CD14-positive monocyte (primary cell): ENCODE results near the gene NHS. TPM values are rescaled to one million over a fixed set of nuclear protein-coding genes. Genes with fewer than 3 reads are reported as not detected.
A peak's percentile ranks its signal among the peaks of the same experiment; 100 is the strongest.

Experiments
- DNase-seq, 3 donors: peaks; one replicate each; pipeline ENCODE4 v3.0.0-alpha.2; 2011 to 2022
- H2AFZ ChIP-seq: 2 replicates; pipeline ENCODE4 v1.6.0; 2012; ENCODE audit warnings: mild to moderate bottlenecking, low read depth, low read length, inconsistent platforms; ENCODE audit not compliant: insufficient read depth, poor library complexity, severe bottlenecking
- H3K27ac ChIP-seq, 2 donors: 1 replicate in 1 of 2; 2 replicates in 1 of 2; pipeline ENCODE4 v1.5.1; 2012 to 2013; ENCODE audit warnings: low read length in 2 of 2, control low read depth in 1 of 2, inconsistent platforms in 1 of 2, low read depth in 1 of 2, mild to moderate bottlenecking in 1 of 2
- H3K27me3 ChIP-seq, 2 donors: one replicate each; pipeline versions ENCODE4 v1.6.0 to v1.6.1; 2011 to 2013; ENCODE audit warnings: low read length in 2 of 2; ENCODE audit not compliant: control insufficient read depth in 2 of 2, insufficient read depth in 2 of 2
- H3K36me3 ChIP-seq, 2 donors: replicated peaks in 1 of 2; 1 replicate in 1 of 2; 2 replicates in 1 of 2; pipeline versions ENCODE4 v1.5.1 to v1.6.1; 2012 to 2013; ENCODE audit warnings: low read length in 2 of 2, control low read depth in 1 of 2, inconsistent platforms in 1 of 2, mild to moderate bottlenecking in 1 of 2; ENCODE audit not compliant: insufficient read depth in 2 of 2, control insufficient read depth in 1 of 2
- H3K4me1 ChIP-seq, 2 donors: 1 replicate in 1 of 2; 2 replicates in 1 of 2; pipeline versions ENCODE4 v1.5.1 to v1.6.1; 2012 to 2013; ENCODE audit warnings: low read length in 2 of 2, control low read depth in 1 of 2, inconsistent platforms in 1 of 2, mild to moderate bottlenecking in 1 of 2, moderate library complexity in 1 of 2; ENCODE audit not compliant: insufficient read depth in 2 of 2, control insufficient read depth in 1 of 2
- H3K4me2 ChIP-seq: replicated peaks from 2 replicates; pipeline ENCODE3; 2012; ENCODE audit warnings: low read length, moderate library complexity, mild to moderate bottlenecking; ENCODE audit not compliant: poor library complexity, severe bottlenecking; ENCODE audit errors: extremely low read depth
- H3K4me3 ChIP-seq, 3 experiments: fragments of 200-600 bp in 1 of 3; sonication (generic) in 1 of 3; replicated peaks in 1 of 3; 1 replicate in 2 of 3; 2 replicates in 1 of 3; pipeline ENCODE4 v1.5.1; 2011 to 2013; ENCODE audit warnings: low read length in 3 of 3, mild to moderate bottlenecking in 3 of 3, control low read depth in 2 of 3, low read depth in 2 of 3, inconsistent platforms in 1 of 3, moderate library complexity in 1 of 3
- H3K79me2 ChIP-seq: 2 replicates; pipeline ENCODE4 v1.6.0; 2012; ENCODE audit warnings: mild to moderate bottlenecking, control low read depth, inconsistent platforms, low read length, moderate library complexity; ENCODE audit not compliant: insufficient read depth
- H3K9ac ChIP-seq: 2 replicates; pipeline ENCODE4 v1.6.0; 2017; ENCODE audit warnings: low read length, mild to moderate bottlenecking; ENCODE audit not compliant: insufficient read depth, poor library complexity, severe bottlenecking
- H3K9me3 ChIP-seq, 2 donors: replicated peaks in 1 of 2; 1 replicate in 1 of 2; 2 replicates in 1 of 2; pipeline versions ENCODE4 v1.5.1 to v1.6.1; 2012 to 2013; ENCODE audit warnings: low read length in 2 of 2, control low read depth in 1 of 2; ENCODE audit not compliant: control insufficient read depth in 1 of 2, insufficient read depth in 1 of 2
- H4K20me1 ChIP-seq: 2 replicates; pipeline ENCODE4 v1.6.0; 2012; ENCODE audit warnings: mild to moderate bottlenecking, low read length, control low read depth, moderate library complexity; ENCODE audit not compliant: insufficient read depth
- H3K27ac Mint-ChIP-seq, 7 donors: one replicate each; pipeline ENCODE4 v1.8.0; 2020; ENCODE audit warnings: mild to moderate bottlenecking in 7 of 7, mixed read lengths in 7 of 7, moderate library complexity in 6 of 7, inconsistent platforms in 2 of 7
- H3K27me3 Mint-ChIP-seq, 3 donors: one replicate each; pipeline ENCODE4 v1.8.0; 2021 to 2022; ENCODE audit warnings: low read depth in 3 of 3, mild to moderate bottlenecking in 3 of 3, mixed read lengths in 3 of 3, moderate library complexity in 3 of 3, inconsistent platforms in 1 of 3
- H3K36me3 Mint-ChIP-seq, 2 donors: one replicate each; pipeline ENCODE4 v1.8.0; 2020; ENCODE audit warnings: mixed read lengths in 2 of 2, inconsistent platforms in 1 of 2, mild to moderate bottlenecking in 1 of 2
- H3K4me1 Mint-ChIP-seq: one replicate; pipeline ENCODE4 v1.8.0; 2020; ENCODE audit warnings: mild to moderate bottlenecking, mixed read lengths
- H3K4me3 Mint-ChIP-seq, 2 donors: one replicate each; pipeline ENCODE4 v1.8.0; 2020; ENCODE audit warnings: mild to moderate bottlenecking in 2 of 2, mixed read lengths in 2 of 2, moderate library complexity in 1 of 2
- H3K9me3 Mint-ChIP-seq, 7 donors: one replicate each; pipeline ENCODE4 v1.8.0; 2020 to 2022; ENCODE audit warnings: mixed read lengths in 7 of 7, mild to moderate bottlenecking in 6 of 7, moderate library complexity in 6 of 7, inconsistent platforms in 2 of 7
- CTCF ChIP-seq: fragments of 200-600 bp; IDR thresholded peaks from one replicate; pipeline ENCODE4 v1.8.0; 2022; ENCODE audit warnings: antibody characterized with exemption, mild to moderate bottlenecking
- WGBS: methylation state at CpG from one replicate; pipeline ENCODE4 v1.1.5; 2013; ENCODE audit warnings: missing lambda C conversion rate; ENCODE audit not compliant: insufficient coverage; 5-methylcytosine and 5-hydroxymethylcytosine counted together
- intact Hi-C, 2 donors: fragments of 100-400 bp; cut with micrococcal nuclease; formaldehyde crosslinking; loops; one replicate each; pipeline versions ENCODE4 v1.15.0 to v1.15.1; 2023
- polyA plus RNA-seq, 3 donors: library from polyadenylated mRNA; depleted of rRNA in 1 of 3; unstranded in 2 of 3; stranded (reverse) in 1 of 3; fragments of 300-500 nt in 2 of 3; fragments of >200 nt in 1 of 3; fragmentation: Illumina TruSeq in 2 of 3; gene quantifications; 1 replicate in 2 of 3; 2 replicates in 1 of 3; pipeline ENCODE4 v1.2.3, GENCODE V29; 2012 to 2021

NHS gene
- polyA plus RNA-seq, 3 donors = 0.86 to 1.8 (median 1.3) TPM

GRCh38 chrX:17670874-17671273 is 295.9 kb downstream of the NHS start:
- TF ChIP-seq CTCF = no peak
- Mint-ChIP-seq H3K4me3 (no peak overlapping the region), H3K27ac (peak overlapping the region in 1 of 7 donors; percentile 80), H3K4me1 (peaks cover 35% of the 10 kb centered on the region), H3K36me3 (peaks cover 0 to 11% of the 10 kb centered on the region in 2 donors), H3K9me3 (peaks cover 0 to 8% (median 0%) of the 10 kb centered on the region in 7 donors), H3K27me3 (peaks cover 2 to 10% (median 2%) of the 10 kb centered on the region in 3 donors)
- no peaks in the 10 kb centered on the region for H4K20me1 ChIP-seq
- no CpG with 5 or more reads among the region's 3 CpGs for WGBS
- H3K4me3 ChIP-seq = no peak overlapping the region
- H3K9me3 ChIP-seq = no peaks in the 10 kb centered on the region
- intact Hi-C loops = no loop called here
- H3K27me3 ChIP-seq = no peaks in the 10 kb centered on the region
- H3K79me2 ChIP-seq = no peaks in the 10 kb centered on the region
- DNase-seq = no peak
- H3K4me2 ChIP-seq = no peak overlapping the region
- peaks cover 22 to 26% of the 10 kb centered on the region in 2 donors for H3K4me1 ChIP-seq
- no peak overlapping the region for H2AFZ ChIP-seq
- no peak overlapping the region for H3K9ac ChIP-seq
- no peaks in the 10 kb centered on the region for H3K36me3 ChIP-seq
- no peak overlapping the region for H3K27ac ChIP-seq

GRCh38 chrX:17674601-17675000 is 299.6 kb downstream of the NHS start:
- H3K27me3 ChIP-seq = no peaks in the 10 kb centered on the region
- H3K79me2 ChIP-seq = no peaks in the 10 kb centered on the region
- H3K27ac Mint-ChIP-seq = peak overlapping the region; percentile 18 to 82 (median 46)
- DNase-seq = peak; percentile 14 to 22 (median 17)
- peaks cover 0 to 8% (median 1%) of the 10 kb centered on the region in 7 donors for H3K9me3 Mint-ChIP-seq
- H3K27me3 Mint-ChIP-seq = peaks cover 0 to 5% (median 2%) of the 10 kb centered on the region in 3 donors
- intact Hi-C loops = no loop called here
- WGBS = no CpG with 5 or more reads among the region's 2 CpGs
- H2AFZ ChIP-seq = no peak overlapping the region
- H3K36me3 ChIP-seq = no peaks in the 10 kb centered on the region
- H3K9ac ChIP-seq = no peak overlapping the region
- H3K4me1 ChIP-seq = peaks cover 23 to 29% of the 10 kb centered on the region in 2 donors
- no peaks in the 10 kb centered on the region for H4K20me1 ChIP-seq
- peak overlapping the region; percentile 37 for H3K4me2 ChIP-seq
- no peak for TF ChIP-seq CTCF
- peak overlapping the region; percentile 30 to 65 for H3K27ac ChIP-seq
- peak overlapping the region in 1 of 3 experiments; percentile 29 for H3K4me3 ChIP-seq
- peaks cover 0 to 11% of the 10 kb centered on the region in 2 donors for H3K36me3 Mint-ChIP-seq
- peaks cover 34% of the 10 kb centered on the region for H3K4me1 Mint-ChIP-seq
- no peaks in the 10 kb centered on the region for H3K9me3 ChIP-seq
- H3K4me3 Mint-ChIP-seq = peak overlapping the region in 1 of 2 donors; percentile 63
